ENCODE measurements around the gene SLC5A6. TPM values are rescaled to one million over a fixed set of nuclear protein-coding genes. Genes with fewer than 3 reads are reported as not detected.

Gene SLC5A6
- total and polyA plus RNA-seq, 2 of the 4 experiments (the other 2 are of a cell fraction) = 28.8 to 34.2 TPM

GRCh38 chr2:27241761-27242613, 29.9 kb upstream of the SLC5A6 start:
- Histone ChIP-seq H3K4ac (ENCODE audit: low read depth, low read length) (no peak overlapping the region), H2AK5ac (ENCODE audit: low read depth, low read length) (no peak overlapping the region), H3K18ac (ENCODE audit: low read depth, low read length) (no peak overlapping the region), H2AFZ (replicated peaks; ENCODE audit: low read length, poor library complexity) (no peak overlapping the region), H3K4me2 (ENCODE audit: low read depth, low read length) (no peak overlapping the region), H3K4me1 (ENCODE audit: control insufficient read depth, insufficient read depth, low read length) (no peaks in the 10 kb centered on the region), H2BK20ac (ENCODE audit: low read depth, low read length) (no peak overlapping the region), H3K23ac (ENCODE audit: low read depth, low read length) (no peak overlapping the region), H3K36me3 (ENCODE audit: control insufficient read depth, insufficient read depth, low read length) (peaks cover 69% of the 10 kb centered on the region), H3K9ac (ENCODE audit: low read depth, low read length) (no peak overlapping the region), H4K91ac (ENCODE audit: insufficient read depth, low read depth, low read length) (no peak overlapping the region), H4K8ac (ENCODE audit: low read depth in 2 of 2, low read length in 2 of 2) (no peak overlapping the region), H2BK120ac (ENCODE audit: low read depth, low read length) (no peak overlapping the region), H3K56ac (ENCODE audit: extremely low read depth, insufficient read depth, low read length) (no peak overlapping the region), H3K27ac (ENCODE audit: insufficient read depth, low read length) (no peak overlapping the region), H2BK5ac (ENCODE audit: low read depth, low read length, poor library complexity, severe bottlenecking) (no peak overlapping the region), H4K5ac (ENCODE audit: low read depth, low read length) (no peak overlapping the region), H3K79me1 (ENCODE audit: low read depth in 1 of 2, low read length in 2 of 2) (no peaks in the 10 kb centered on the region), H3K9me1 (ENCODE audit: insufficient read depth, low read length) (no peaks in the 10 kb centered on the region), H2AK9ac (replicated peaks; ENCODE audit: low read depth, low read length, poor library complexity) (peak overlapping the region; percentile 42), H4K20me1 (ENCODE audit: insufficient read depth, low read length) (no peaks in the 10 kb centered on the region; the same call in 1 of the 2 replicates), H3K14ac (replicated peaks; ENCODE audit: low read depth, low read length) (no peak overlapping the region), H2BK15ac (ENCODE audit: low read depth, low read length) (no peak overlapping the region), H3K9me3 (ENCODE audit: control insufficient read depth, insufficient read depth, low read length) (no peaks in the 10 kb centered on the region), H3K4me3 (ENCODE audit: insufficient read depth, low read depth, low read length) (no peak overlapping the region), H3K27me3 (ENCODE audit: control insufficient read depth, insufficient read depth, low read length) (no peaks in the 10 kb centered on the region)
- intact Hi-C loops (cut with micrococcal nuclease) (no loop called here), in situ Hi-C loops (cut with MboI; ENCODE audit: low sequenced_read_pairs) (no loop called here), dilution Hi-C loops (cut with HindIII; ENCODE audit: low sequenced_read_pairs, unreplicated experiment) (no loop called here)
- CTCF ChIA-PET = interaction anchor here (1.2 kb wide), 1 partner anchor 61 kb away, joined by 5 read pairs; no protein-coding TSS in a partner anchor
- ATAC-seq (ENCODE audit: low read depth) = no peak
- no TSS peak for BruUV-seq (replicated peaks)
- no peak for DNase-seq
- POLR2A ChIA-PET (ENCODE audit: unreplicated experiment) = no interaction called here
- TF ChIP-seq ELK1 (IDR thresholded peaks at IDR 0.05; ENCODE audit: borderline replicate concordance, low read depth, low read length) = no peak
- TF ChIP-seq CTCF (conservative IDR thresholded peaks at IDR 0.05; ENCODE audit: low read depth, low read length) = no peak
- no peak for TF ChIP-seq RCOR1 (IDR thresholded peaks at IDR 0.05; ENCODE audit: insufficient replicate concordance, low read length)
- TF ChIP-seq RFX5 (IDR thresholded peaks at IDR 0.05; ENCODE audit: low read depth, low read length) = no peak
- no peak for TF ChIP-seq MAZ (IDR thresholded peaks at IDR 0.05; ENCODE audit: borderline replicate concordance, low read depth, low read length)
- TF ChIP-seq, protein P1, sequence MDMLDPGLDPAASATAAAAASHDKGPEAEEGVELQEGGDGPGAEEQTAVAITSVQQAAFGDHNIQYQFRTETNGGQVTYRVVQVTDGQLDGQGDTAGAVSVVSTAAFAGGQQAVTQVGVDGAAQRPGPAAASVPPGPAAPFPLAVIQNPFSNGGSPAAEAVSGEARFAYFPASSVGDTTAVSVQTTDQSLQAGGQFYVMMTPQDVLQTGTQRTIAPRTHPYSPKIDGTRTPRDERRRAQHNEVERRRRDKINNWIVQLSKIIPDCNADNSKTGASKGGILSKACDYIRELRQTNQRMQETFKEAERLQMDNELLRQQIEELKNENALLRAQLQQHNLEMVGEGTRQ (IDR thresholded peaks at IDR 0.05; ENCODE audit: low read depth, low read length) = no peak
- TF ChIP-seq NFE2L2 (IDR thresholded peaks at IDR 0.05; ENCODE audit: low read depth, low read length) = no peak
- TF ChIP-seq SMC3 (IDR thresholded peaks at IDR 0.05; ENCODE audit: low read depth, low read length) = no peak
- TF ChIP-seq CEBPB (IDR thresholded peaks at IDR 0.05; ENCODE audit: low read depth, low read length) = no peak
- no peak for TF ChIP-seq MAFK (IDR thresholded peaks at IDR 0.05; ENCODE audit: low read depth, low read length)
- no peak for TF ChIP-seq MXI1 (IDR thresholded peaks at IDR 0.05; ENCODE audit: borderline replicate concordance, low read depth, low read length)
- no peak for TF ChIP-seq RAD21 (IDR thresholded peaks at IDR 0.05; ENCODE audit: low read length)
- TF ChIP-seq CHD1 (IDR thresholded peaks at IDR 0.05; ENCODE audit: low read depth, low read length) = no peak
- TF ChIP-seq POLR2A (IDR thresholded peaks at IDR 0.05; ENCODE audit: low read depth, low read length) = no peak
- TF ChIP-seq BHLHE40 (IDR thresholded peaks at IDR 0.05; ENCODE audit: low read depth, low read length) = no peak
- 71% methylated on average over 10 of the region's 24 CpGs; no CpG with 5 or more reads in 1 of the 2 experiments for WGBS, 2 experiments (ENCODE audit: extremely low coverage in 2 of 2, insufficient read length in 1 of 2)

Data from IMR-90 (cell line).